ENCODE measurements around the gene CAMK2A.

- no peak for TF ChIP-seq POLR2A (IDR thresholded peaks at IDR 0.05)
- no peak for TF ChIP-seq EP300 (IDR thresholded peaks at IDR 0.05)
- no peak for TF ChIP-seq CTCF (IDR thresholded peaks at IDR 0.05)
Observed at GRCh38 chr5:150184006-150184405, 105.6 kb downstream of the CAMK2A start.

Data from upper lobe of left lung (tissue), 4 donors.